Activated CD8-positive, alpha-beta T cell treated with anti-CD3 and anti-CD28 coated beads for 36 hours (primary cell): ENCODE results near the gene TMEM132D. TPM values are rescaled to one million over a fixed set of nuclear protein-coding genes. Genes with fewer than 3 reads are reported as not detected.

Experiments
- ATAC-seq: fragments of 200-7000 bp; cut with Tn5 transposase; one replicate; pipeline ENCODE4 v1.10.0; 2021; ENCODE audit warnings: mild to moderate bottlenecking, moderate library complexity
- CTCF ChIA-PET: fragments of 350-600 bp; sonication (Branson Sonifier 250); formaldehyde crosslinking; loops from one replicate; lab custom pipeline; 2021; ENCODE audit warnings: antibody characterized with exemption; lab: Charles Lee
- POLR2A ChIA-PET: fragments of 350-600 bp; sonication (Branson Sonifier 250); formaldehyde crosslinking; loops from one replicate; lab custom pipeline; 2021; ENCODE audit warnings: antibody characterized with exemption; lab: Charles Lee
- DNase-seq: peaks from one replicate; pipeline ENCODE4 v3.0.0-alpha.2; 2020
- H3K27ac Mint-ChIP-seq: one replicate; pipeline ENCODE4 v1.8.0; 2021; ENCODE audit warnings: mild to moderate bottlenecking, mixed read lengths
- H3K27me3 Mint-ChIP-seq: one replicate; pipeline ENCODE4 v1.8.0; 2021; ENCODE audit warnings: mixed read lengths
- H3K36me3 Mint-ChIP-seq: one replicate; pipeline ENCODE4 v1.8.0; 2021; ENCODE audit warnings: low read depth, mixed read lengths
- H3K4me1 Mint-ChIP-seq: one replicate; pipeline ENCODE4 v1.8.0; 2021; ENCODE audit warnings: low read depth, mixed read lengths
- H3K4me3 Mint-ChIP-seq: one replicate; pipeline ENCODE4 v1.8.0; 2021; ENCODE audit warnings: mild to moderate bottlenecking, moderate library complexity, mixed read lengths
- H3K9me3 Mint-ChIP-seq: one replicate; pipeline ENCODE4 v1.8.0; 2021; ENCODE audit warnings: mixed read lengths
- CTCF ChIP-seq: fragments of 200-600 bp; IDR thresholded peaks from one replicate; pipeline ENCODE4 v1.8.0; 2022; ENCODE audit warnings: antibody characterized with exemption, mild to moderate bottlenecking
- intact Hi-C: fragments of 100-400 bp; cut with micrococcal nuclease; formaldehyde crosslinking; loops from one replicate; pipeline ENCODE4 v1.10.0; 2022
- total RNA-seq, 2 experiments: library from RNA; stranded (reverse); gene quantifications; one replicate each; pipeline ENCODE4 v1.2.3, GENCODE V29; 2021

The TMEM132D gene
- total RNA-seq, 2 experiments from 2014 or later: not detected

DNA sequence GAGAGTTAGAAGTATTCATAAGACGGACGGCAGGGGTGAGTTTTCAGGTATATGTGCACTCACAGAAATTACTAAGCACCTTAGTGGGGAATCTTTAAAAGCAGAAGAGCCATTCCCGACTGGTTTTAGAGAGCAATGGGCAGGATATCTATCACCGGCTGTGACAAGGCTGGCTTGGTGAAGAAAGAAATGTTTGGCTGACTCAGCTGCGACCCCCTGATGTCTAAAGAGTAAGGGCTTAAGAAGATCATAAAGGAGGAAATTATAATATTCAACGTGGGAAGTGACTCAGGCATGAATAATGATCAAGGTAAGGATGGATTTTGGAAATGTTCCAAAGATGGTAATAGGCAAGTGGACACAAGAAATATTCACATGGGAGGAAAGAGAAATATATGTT lies 407.6 kb downstream of the TMEM132D start:
- H3K27me3 Mint-ChIP-seq: no peaks in the 10 kb centered on the region
- CTCF ChIA-PET: no interaction called here
- TF ChIP-seq CTCF: no peak

DNA sequence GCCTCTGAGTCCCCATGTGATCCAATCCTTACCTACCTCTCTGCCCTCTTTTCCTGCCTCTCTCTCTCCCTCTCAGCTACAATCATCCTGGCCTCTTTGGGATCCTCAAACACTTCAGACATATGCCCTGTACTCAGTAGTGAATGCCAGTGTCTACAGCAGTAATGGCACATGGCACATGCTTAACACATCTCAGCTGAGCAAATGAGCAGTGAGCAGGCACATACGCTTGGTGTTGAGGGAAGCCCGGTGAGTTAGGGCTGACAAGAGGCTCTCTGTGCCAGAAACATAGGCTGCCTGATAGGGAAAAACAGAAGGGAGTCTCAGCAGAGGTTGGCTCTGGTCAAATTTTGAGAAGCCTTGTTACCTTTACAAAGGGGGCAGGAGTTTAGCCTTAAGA lies 409.1 kb downstream of the TMEM132D start:
- no peak for DNase-seq
- ChIA-PET POLR2A (no interaction called here), CTCF (no interaction called here)
- Mint-ChIP-seq H3K4me1 (no peaks in the 10 kb centered on the region), H3K27me3 (no peaks in the 10 kb centered on the region), H3K36me3 (no peaks in the 10 kb centered on the region), H3K27ac (no peak overlapping the region), H3K4me3 (no peak overlapping the region), H3K9me3 (peaks cover 5% of the 10 kb centered on the region)
- ATAC-seq: no peak
- intact Hi-C loops: no loop called here
- no peak for TF ChIP-seq CTCF

More for the DNA sequence above, 407.6 kb downstream of the TMEM132D start:
- Mint-ChIP-seq H3K4me1 (no peaks in the 10 kb centered on the region), H3K36me3 (no peaks in the 10 kb centered on the region), H3K9me3 (peaks cover 3% of the 10 kb centered on the region), H3K27ac (no peak overlapping the region), H3K4me3 (no peak overlapping the region)
- DNase-seq (no peak), ATAC-seq (no peak)
- intact Hi-C loops: no loop called here
- POLR2A ChIA-PET: no interaction called here

DNA sequence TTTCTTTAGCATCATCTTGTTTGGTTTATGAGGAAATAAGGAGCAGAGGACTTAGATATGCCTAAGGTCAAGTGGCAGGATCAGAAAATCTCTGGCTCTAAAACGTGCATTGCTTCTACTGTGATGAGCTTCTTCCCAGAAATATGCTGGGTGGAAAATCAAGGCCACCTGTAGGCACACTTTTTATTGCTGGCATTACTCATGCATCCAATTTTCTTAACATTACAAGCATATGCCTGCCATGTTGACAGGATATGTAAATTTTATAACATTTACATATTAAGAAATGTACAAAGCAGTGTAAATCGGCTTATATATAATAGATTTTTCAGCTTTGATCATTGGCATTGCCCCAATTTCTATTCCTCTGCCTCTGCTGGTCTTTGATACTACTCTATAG lies 409.6 kb downstream of the TMEM132D start:
- Mint-ChIP-seq H3K4me3 (no peak overlapping the region), H3K4me1 (no peaks in the 10 kb centered on the region), H3K36me3 (no peaks in the 10 kb centered on the region), H3K9me3 (peaks cover 5% of the 10 kb centered on the region), H3K27ac (no peak overlapping the region), H3K27me3 (no peaks in the 10 kb centered on the region)
- DNase-seq: no peak
- no peak for TF ChIP-seq CTCF
- ChIA-PET CTCF (no interaction called here), POLR2A (no interaction called here)
- intact Hi-C loops: no loop called here
- ATAC-seq: no peak

DNA sequence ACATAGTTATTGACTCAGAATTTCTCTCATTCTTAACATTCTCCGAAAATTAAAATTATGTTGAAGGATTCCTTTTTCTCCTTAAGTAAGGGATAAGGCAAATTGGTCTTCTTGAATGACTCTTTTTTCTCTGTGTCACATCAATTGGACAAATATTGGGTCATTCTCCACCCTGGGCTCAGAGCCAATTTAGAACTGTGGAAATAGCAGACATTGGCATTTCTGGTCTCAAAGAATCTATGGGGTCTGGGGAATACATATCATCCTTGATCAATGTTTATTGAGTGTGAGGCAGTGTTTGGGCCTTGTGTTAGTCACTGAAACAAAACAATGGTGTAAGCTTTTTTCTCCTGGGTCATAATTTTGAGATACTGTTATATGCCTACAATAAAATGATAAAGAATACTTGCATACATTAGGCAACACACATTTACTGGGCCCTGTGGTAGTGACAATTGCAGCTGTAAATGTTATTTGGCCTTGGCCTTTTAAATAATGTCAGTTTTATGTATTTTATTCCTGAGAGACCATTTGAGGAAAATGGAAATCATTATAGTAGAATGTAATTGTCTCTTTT lies 414.6 kb downstream of the TMEM132D start:
- H3K27me3 Mint-ChIP-seq: no peaks in the 10 kb centered on the region
- no peaks in the 10 kb centered on the region for H3K36me3 Mint-ChIP-seq
- H3K9me3 Mint-ChIP-seq: peaks cover 2% of the 10 kb centered on the region
- TF ChIP-seq CTCF: no peak
- DNase-seq: no peak
- intact Hi-C loops: no loop called here
- POLR2A ChIA-PET: no interaction called here
- H3K27ac Mint-ChIP-seq: no peak overlapping the region
- no peak overlapping the region for H3K4me3 Mint-ChIP-seq
- no peaks in the 10 kb centered on the region for H3K4me1 Mint-ChIP-seq
- CTCF ChIA-PET: no interaction called here
- no peak for ATAC-seq

DNA sequence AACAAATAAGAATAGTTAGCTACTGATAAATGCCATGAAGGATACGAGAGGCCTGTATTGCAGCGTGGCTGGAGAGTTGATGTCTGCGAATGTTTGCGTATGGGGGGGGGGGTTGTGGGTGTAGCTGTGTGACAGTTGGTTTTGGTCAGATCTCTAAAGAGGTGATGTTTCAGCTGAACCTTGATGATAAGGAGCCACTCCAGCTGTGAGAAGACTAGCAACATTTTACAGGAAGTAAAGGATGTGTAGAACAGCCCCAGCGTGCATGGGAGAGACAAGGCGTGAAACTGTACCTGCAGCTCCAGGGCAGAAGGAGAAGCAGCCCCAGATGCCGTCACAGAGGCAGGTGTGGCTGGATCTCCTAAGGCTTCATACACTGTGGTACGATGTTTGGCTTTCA lies 416.9 kb downstream of the TMEM132D start:
- H3K36me3 Mint-ChIP-seq: no peaks in the 10 kb centered on the region
- H3K27ac Mint-ChIP-seq: no peak overlapping the region
- H3K27me3 Mint-ChIP-seq: no peaks in the 10 kb centered on the region
- peaks cover 2% of the 10 kb centered on the region for H3K9me3 Mint-ChIP-seq
- ChIA-PET POLR2A (no interaction called here), CTCF (no interaction called here)
- ATAC-seq (no peak), DNase-seq (no peak)
- no peak for TF ChIP-seq CTCF
- H3K4me3 Mint-ChIP-seq: no peak overlapping the region
- intact Hi-C loops: no loop called here
- no peaks in the 10 kb centered on the region for H3K4me1 Mint-ChIP-seq
